Amniotic epithelial cell (primary cell): ENCODE data around the gene PSMD3.

Experiments used
- DNase-seq: peaks from one replicate; pipeline ENCODE4 v3.0.0-alpha.2; 2010; ENCODE audit warnings: low read depth

Gene PSMD3

DNA sequence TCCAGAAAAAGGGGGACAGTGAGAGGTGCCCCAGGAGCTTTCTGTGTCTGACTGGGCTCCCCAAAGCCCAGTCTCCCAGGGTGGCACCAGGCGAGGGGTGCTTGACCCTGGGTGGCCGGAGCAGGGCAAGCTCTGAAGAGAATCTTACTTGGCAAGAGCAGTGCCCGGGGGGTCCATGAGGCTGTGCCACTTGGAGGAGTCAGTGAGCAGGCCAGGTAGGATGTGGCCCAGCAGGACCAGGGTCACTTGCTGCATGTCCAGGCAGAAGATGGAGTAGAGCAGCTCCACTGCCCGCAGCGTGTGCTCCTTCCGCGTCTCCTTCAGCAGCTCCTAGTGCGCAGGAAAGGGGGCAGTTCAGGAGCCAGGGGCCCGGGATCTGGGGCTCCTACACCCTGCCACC is 41.9 kb downstream of the PSMD3 start:
- DNase-seq: no peak

GRCh38 chr17:40022961-40023541 is 42.4 kb downstream of the PSMD3 start:
- DNase-seq: no peak

DNA sequence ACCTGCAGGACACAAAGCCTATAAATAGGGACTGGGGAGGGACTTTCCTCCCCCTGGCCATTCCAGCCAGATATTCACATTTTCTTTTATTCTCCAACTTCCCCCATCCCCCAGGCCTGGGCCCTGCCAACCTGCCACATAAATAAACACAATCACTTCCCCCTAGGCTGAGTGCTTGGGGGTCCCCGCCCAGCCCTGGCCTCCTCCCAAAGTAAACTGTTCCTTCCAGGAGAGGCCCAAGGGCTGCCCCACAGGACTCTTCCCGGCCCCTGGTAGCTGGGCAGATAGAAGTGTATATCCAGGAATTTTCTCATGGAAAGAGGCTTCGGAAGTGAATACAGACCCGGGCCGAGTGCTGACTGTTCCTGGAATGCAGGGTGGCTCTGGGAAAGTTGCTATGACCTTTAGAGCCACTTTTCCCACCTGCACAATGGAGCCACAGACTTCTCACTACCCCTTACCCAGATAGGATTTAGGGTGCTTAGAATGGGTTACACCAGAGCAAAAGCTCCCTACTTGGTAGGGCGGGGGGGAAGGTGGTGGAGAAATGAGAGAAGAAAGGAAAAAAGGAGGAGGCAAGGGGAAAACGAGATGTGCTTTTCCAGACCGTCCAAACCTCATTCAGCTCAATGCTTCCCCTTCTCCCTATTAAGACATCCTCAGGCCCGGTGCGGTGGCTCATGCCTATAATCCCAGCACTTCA is 43.1 kb downstream of the PSMD3 start:
- DNase-seq: no peak

- no peak for DNase-seq
Measured at GRCh38 chr17:40024901-40025300, 44.3 kb downstream of the PSMD3 start.

DNA sequence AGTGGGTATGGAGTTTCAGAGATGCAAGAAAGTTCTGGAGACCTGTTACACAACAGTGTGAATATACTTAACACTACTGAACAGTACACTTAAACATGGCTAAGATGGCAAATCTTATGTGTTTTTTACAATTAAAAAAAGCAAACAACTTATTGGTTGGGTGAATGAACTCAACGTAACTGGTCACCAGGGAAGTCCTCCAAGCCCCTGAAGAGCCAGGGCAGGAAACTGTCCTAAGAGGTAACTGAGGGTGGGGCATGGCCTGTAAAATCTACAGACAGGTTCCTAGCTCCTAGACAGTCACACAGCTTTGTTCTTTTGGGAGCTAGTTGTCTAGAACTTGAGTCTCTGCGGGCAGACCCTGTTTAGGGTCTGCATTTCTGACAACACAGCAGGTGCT is 45.0 kb downstream of the PSMD3 start:
- no peak for DNase-seq

DNA sequence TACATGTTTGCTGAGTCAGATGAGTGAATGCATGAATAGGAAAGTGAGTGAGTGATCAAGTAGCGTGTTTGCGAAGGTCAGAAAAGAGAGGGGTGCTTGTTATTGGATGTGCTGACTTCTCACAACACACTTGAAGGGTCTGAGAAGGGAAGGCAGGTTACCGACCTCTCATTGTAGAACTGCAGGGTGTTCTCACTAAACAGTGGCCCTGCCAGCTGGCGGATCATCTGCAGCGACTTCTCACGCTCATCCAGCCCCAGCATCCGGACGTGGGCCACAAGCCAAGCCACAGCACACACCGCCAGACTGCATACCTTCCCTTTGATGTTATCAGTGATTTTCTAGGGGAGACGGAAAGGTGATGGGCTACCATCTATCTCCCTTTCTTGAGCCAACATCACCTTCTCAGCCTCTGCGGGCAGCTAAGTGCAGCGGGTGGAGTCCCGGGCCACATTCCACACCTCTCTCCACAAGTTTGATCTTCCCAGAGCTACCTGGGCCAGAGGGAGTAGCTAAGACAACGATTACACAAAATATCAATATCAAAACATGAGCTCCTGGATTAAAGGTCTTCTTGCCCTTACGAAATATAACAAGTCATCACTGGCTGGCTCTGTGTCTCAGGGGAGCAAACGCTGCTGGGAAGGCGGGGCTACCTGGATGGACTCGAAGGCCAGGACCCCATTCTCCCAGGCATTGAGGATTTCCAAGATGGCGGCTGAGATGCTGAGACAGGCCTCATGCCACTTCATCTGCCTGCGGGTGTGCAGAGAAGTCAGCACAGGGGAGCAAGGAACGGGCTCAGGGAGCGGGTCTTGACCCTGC is 45.6 kb downstream of the PSMD3 start:
- DNase-seq: no peak

GRCh38 chr17:40026816-40027613 is 46.4 kb downstream of the PSMD3 start:
- DNase-seq: peak; percentile 60

- DNase-seq: no peak
Measured at GRCh38 chr17:40027614-40028012, 47.0 kb downstream of the PSMD3 start.

GRCh38 chr17:40028595-40028994 is 48.0 kb downstream of the PSMD3 start:
- DNase-seq: no peak

- no peak for DNase-seq
Measured at GRCh38 chr17:40031706-40032105, 51.1 kb downstream of the PSMD3 start.

DNA sequence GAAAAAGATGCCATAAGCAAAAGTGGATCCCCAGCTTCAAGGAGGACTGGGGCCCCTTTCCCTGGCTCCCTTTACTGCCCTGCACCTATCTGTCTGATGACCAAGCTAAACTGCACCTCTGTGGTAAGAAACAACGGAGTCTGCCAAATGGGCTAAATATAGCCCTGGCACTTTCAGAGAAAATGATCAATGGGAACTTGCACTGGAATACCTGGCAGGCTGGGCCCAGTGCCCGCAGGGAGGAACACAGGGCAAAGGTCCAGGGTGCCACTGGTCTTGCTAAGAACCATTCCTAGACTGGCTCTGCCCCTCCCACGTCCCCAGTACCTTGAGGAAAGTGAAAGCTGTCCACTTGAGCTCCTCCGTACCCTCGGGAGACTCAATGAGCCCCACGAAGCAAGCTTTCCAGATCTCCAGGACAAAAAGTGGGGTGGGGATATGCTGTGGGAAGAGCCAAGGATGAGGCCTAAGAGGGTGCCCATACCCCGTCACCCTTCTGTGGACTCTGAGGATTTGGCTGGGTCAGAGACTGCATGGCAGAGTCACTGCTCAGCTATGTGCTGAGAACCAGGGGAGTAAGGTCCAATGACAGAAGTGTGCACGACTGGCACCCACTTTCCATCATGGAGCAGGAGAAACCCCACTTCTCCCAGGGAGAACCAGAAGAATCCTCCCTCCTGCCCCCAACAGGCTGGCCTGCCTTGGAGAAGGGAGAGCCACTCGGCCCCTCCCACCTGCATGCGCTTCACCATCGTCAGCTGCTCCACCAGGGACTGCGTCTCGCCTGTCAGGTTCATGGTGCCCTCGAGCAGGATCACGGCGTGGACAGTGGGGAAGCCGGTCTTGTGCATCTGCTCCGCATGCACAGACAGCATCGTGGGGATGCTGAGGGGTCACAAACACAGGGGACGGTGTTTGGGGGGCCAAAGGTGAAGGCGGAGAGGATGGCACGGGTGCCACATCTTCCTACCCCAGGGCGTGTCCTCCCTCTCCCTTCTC is 52.0 kb downstream of the PSMD3 start:
- no peak for DNase-seq

GRCh38 chr17:40033339-40033738 is 52.7 kb downstream of the PSMD3 start:
- no peak for DNase-seq

- no peak for DNase-seq
Measured at GRCh38 chr17:40034426-40035161, 54.0 kb downstream of the PSMD3 start.

GRCh38 chr17:40035162-40035559 is 54.6 kb downstream of the PSMD3 start:
- DNase-seq: peak; percentile 38

DNA sequence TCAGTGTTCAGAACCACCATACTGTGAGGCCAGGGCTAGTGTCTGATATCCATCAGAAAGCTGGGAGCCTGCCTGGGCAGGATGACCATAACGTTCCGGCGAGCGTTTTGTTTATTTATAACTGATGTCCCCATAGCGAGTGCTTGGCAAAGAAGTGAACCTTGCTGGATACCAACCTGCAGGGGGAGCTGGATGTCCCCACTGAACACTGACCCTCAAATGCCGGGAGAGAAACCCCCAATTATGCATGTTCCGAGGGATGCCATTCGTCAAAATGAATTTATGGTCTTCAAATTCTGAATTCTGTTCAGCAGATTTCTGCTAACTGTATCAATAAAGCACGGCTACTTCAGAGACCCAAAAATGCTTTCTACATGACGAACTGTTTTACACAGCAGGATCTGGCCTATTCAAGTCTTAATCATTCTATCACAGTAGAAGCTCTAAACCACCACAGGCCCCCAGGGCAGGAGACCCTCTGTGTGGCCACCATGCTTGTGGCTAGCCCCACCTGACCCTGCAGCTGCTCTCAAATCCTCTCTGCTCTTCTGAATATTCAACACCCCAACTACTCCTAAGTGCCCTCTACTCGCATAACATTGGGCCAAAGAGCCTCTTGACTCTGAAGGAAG is 58.4 kb downstream of the PSMD3 start:
- peak; percentile 82 for DNase-seq

- no peak for DNase-seq
Measured at GRCh38 chr17:40041196-40041595, 60.6 kb downstream of the PSMD3 start.
